H1 (cell line): ENCODE results near the gene CEACAM1. TPM values are rescaled to one million over a fixed set of nuclear protein-coding genes. Genes with fewer than 3 reads are reported as not detected.
A peak's percentile ranks its signal among the peaks of the same experiment; 100 is the strongest.

Experiments used
- CTCF ChIA-PET: fragments of 300-600 bp; sonication (Branson Sonifier 250); formaldehyde crosslinking; loops from one replicate; lab custom pipeline; 2021; ENCODE audit not compliant: partially characterized antibody; lab: Charles Lee
- POLR2A ChIA-PET: fragments of 300-600 bp; sonication (Branson Sonifier 250); formaldehyde crosslinking; loops from one replicate; lab custom pipeline; 2021; ENCODE audit warnings: inconsistent platforms; ENCODE audit not compliant: partially characterized antibody; lab: Charles Lee
- DNase-seq, 2 experiments: peaks; one replicate each; pipeline versions ENCODE4 v3.0.0 to v3.0.0-alpha.2; 2010 to 2022; ENCODE audit warnings: low spot score in 2 of 2, low read depth in 1 of 2, mixed read lengths in 1 of 2
- FAIRE-seq: peaks from 2 replicates; lab custom pipeline; 2011; peaks lifted over from hg19 to GRCh38; lab: Jason Lieb, UNC
- H2AFZ ChIP-seq: 2 replicates; pipeline ENCODE4 v1.8.1; 2012; ENCODE audit warnings: low read length, inconsistent platforms
- H2AK5ac ChIP-seq: 2 replicates; pipeline ENCODE4 v1.6.1; 2013; ENCODE audit warnings: low read depth, low read length
- H2BK120ac ChIP-seq: replicated peaks from 2 replicates; pipeline ENCODE3; 2013; ENCODE audit warnings: low read depth, low read length, inconsistent platforms
- H2BK12ac ChIP-seq: 2 replicates; pipeline ENCODE4 v1.6.1; 2013; ENCODE audit warnings: low read depth, low read length
- H2BK15ac ChIP-seq: 2 replicates; pipeline ENCODE4 v1.6.1; 2013; ENCODE audit warnings: low read length
- H2BK20ac ChIP-seq: 2 replicates; pipeline ENCODE4 v1.6.1; 2013; ENCODE audit warnings: low read length
- H2BK5ac ChIP-seq: 2 replicates; pipeline ENCODE4 v1.6.1; 2013; ENCODE audit warnings: low read depth, low read length
- H3K14ac ChIP-seq: 2 replicates; pipeline ENCODE4 v1.6.1; 2013; ENCODE audit warnings: inconsistent platforms; ENCODE audit not compliant: insufficient read length
- H3K18ac ChIP-seq: 2 replicates; pipeline ENCODE4 v1.6.1; 2013; ENCODE audit warnings: low read length; ENCODE audit errors: extremely low read depth
- H3K23ac ChIP-seq: 2 replicates; pipeline ENCODE4 v1.6.1; 2013; ENCODE audit warnings: inconsistent platforms; ENCODE audit not compliant: insufficient read length
- H3K23me2 ChIP-seq: 2 replicates; pipeline ENCODE4 v1.6.1; 2013; ENCODE audit warnings: low read depth, low read length
- H3K27ac ChIP-seq: 2 replicates; pipeline ENCODE4 v1.6.1; 2011; ENCODE audit warnings: low read depth, low read length, inconsistent platforms
- H3K27me3 ChIP-seq, 4 experiments: replicated peaks in 1 of 4; 1 replicate in 1 of 4; 2 replicates in 3 of 4; pipeline versions ENCODE4 v1.6.1 to v1.8.1; 2011 to 2013; ENCODE audit warnings: low read length in 3 of 4, mild to moderate bottlenecking in 3 of 4, inconsistent platforms in 2 of 4, mixed read lengths in 2 of 4, moderate library complexity in 1 of 4; ENCODE audit not compliant: control insufficient read depth in 3 of 4, insufficient read depth in 3 of 4; ENCODE audit errors: extremely low read depth in 1 of 4
- H3K36me3 ChIP-seq, 4 experiments: 2 replicates each; pipeline versions ENCODE4 v1.6.1 to v1.8.1; 2011 to 2013; ENCODE audit warnings: mild to moderate bottlenecking in 4 of 4, low read length in 3 of 4, moderate library complexity in 2 of 4, control low read depth in 1 of 4, inconsistent platforms in 1 of 4; ENCODE audit not compliant: insufficient read depth in 4 of 4, control insufficient read depth in 2 of 4
- H3K4ac ChIP-seq: replicated peaks from 2 replicates; pipeline ENCODE3; 2013; ENCODE audit warnings: low read length, low read depth, mixed read lengths, inconsistent platforms; ENCODE audit not compliant: insufficient read length
- H3K4me1 ChIP-seq, 4 experiments: replicated peaks in 1 of 4; 1 replicate in 1 of 4; 2 replicates in 3 of 4; pipeline versions ENCODE4 v1.6.1 to v1.8.1; 2011 to 2013; ENCODE audit warnings: low read length in 3 of 4, inconsistent platforms in 2 of 4, mixed read lengths in 1 of 4; ENCODE audit not compliant: insufficient read depth in 4 of 4, control insufficient read depth in 3 of 4
- H3K4me2 ChIP-seq, 2 experiments: 2 replicates each; pipeline versions ENCODE4 v1.6.1 to v1.8.1; 2011 to 2013; ENCODE audit warnings: low read depth in 2 of 2, low read length in 2 of 2, control low read depth in 1 of 2, inconsistent platforms in 1 of 2, mild to moderate bottlenecking in 1 of 2; ENCODE audit not compliant: insufficient read depth in 1 of 2
- H3K4me3 ChIP-seq, 4 experiments: fragments of 200-600, 300-600 bp in 1 of 4; sonication (generic), shearing (Covaris generic), sonication (Bioruptor Twin) in 1 of 4; 2 replicates each; pipeline versions ENCODE4 v1.5.1 to v1.8.1; 2011 to 2016; ENCODE audit warnings: low read length in 4 of 4, low read depth in 3 of 4, control low read depth in 2 of 4, inconsistent platforms in 2 of 4, mild to moderate bottlenecking in 2 of 4, mixed read lengths in 1 of 4, moderate library complexity in 1 of 4; ENCODE audit not compliant: insufficient read depth in 2 of 4; ENCODE audit errors: extremely low read depth in 1 of 4
- H3K56ac ChIP-seq: replicated peaks from 2 replicates; pipeline ENCODE3; 2013; ENCODE audit warnings: low read depth, mild to moderate bottlenecking, mixed read lengths, low read length, inconsistent platforms; ENCODE audit not compliant: insufficient read length
- H3K79me1 ChIP-seq: 2 replicates; pipeline ENCODE4 v1.6.1; 2013; ENCODE audit warnings: low read depth, low read length, control low read depth
- H3K79me2 ChIP-seq, 2 experiments: 2 replicates each; pipeline versions ENCODE4 v1.6.1 to v1.8.1; 2012 to 2013; ENCODE audit warnings: low read length in 2 of 2, mild to moderate bottlenecking in 2 of 2, inconsistent platforms in 1 of 2; ENCODE audit not compliant: insufficient read depth in 2 of 2, control insufficient read depth in 1 of 2
- H3K9ac ChIP-seq, 4 experiments: replicated peaks in 1 of 4; 1 replicate in 1 of 4; 2 replicates in 3 of 4; pipeline versions ENCODE4 v1.6.1 to v1.8.1; 2011 to 2013; ENCODE audit warnings: low read depth in 3 of 4, low read length in 3 of 4, control low read depth in 2 of 4, mild to moderate bottlenecking in 2 of 4, moderate library complexity in 2 of 4, inconsistent platforms in 1 of 4; ENCODE audit errors: extremely low read depth in 1 of 4
- H3K9me3 ChIP-seq, 2 experiments: 2 replicates each; pipeline versions ENCODE4 v1.6.1 to v1.8.1; 2012 to 2013; ENCODE audit warnings: mild to moderate bottlenecking in 2 of 2, moderate library complexity in 2 of 2, control low read depth in 1 of 2, inconsistent platforms in 1 of 2, low read depth in 1 of 2, low read length in 1 of 2, mixed read lengths in 1 of 2; ENCODE audit not compliant: insufficient read depth in 2 of 2
- H4K20me1 ChIP-seq, 2 experiments: replicated peaks in 1 of 2; 2 replicates each; pipeline versions ENCODE3 to v1.8.1; 2011 to 2013; ENCODE audit warnings: inconsistent platforms in 2 of 2, low read length in 2 of 2, mild to moderate bottlenecking in 1 of 2; ENCODE audit not compliant: insufficient read depth in 2 of 2, control insufficient read depth in 1 of 2
- H4K5ac ChIP-seq: 2 replicates; pipeline ENCODE4 v1.6.1; 2013; ENCODE audit warnings: low read length, low read depth, mixed read lengths, inconsistent platforms; ENCODE audit not compliant: insufficient read length
- H4K8ac ChIP-seq: 2 replicates; pipeline ENCODE4 v1.8.0; 2013; ENCODE audit warnings: mild to moderate bottlenecking, moderate library complexity, low read length, inconsistent platforms; ENCODE audit not compliant: insufficient read depth; ENCODE audit errors: extremely low read depth
- H4K91ac ChIP-seq: replicated peaks from 2 replicates; pipeline ENCODE3; 2013; ENCODE audit warnings: low read length, mixed read lengths, inconsistent platforms; ENCODE audit not compliant: insufficient read length
- BCL11A ChIP-seq, 2 experiments: IDR thresholded peaks; one replicate each; pipeline ENCODE4 v1.6.1; 2011; ENCODE audit warnings: low read depth in 2 of 2, low read length in 2 of 2, mild to moderate bottlenecking in 2 of 2
- RXRA ChIP-seq: IDR thresholded peaks from 2 replicates; pipeline ENCODE4 v1.6.1; 2011; ENCODE audit warnings: low read depth, mild to moderate bottlenecking, low read length, moderate library complexity; ENCODE audit not compliant: insufficient read depth
- WGBS, 2 experiments: shearing (Covaris generic) in 1 of 2; methylation state at CpG; one replicate each; pipeline versions ENCODE4 v1.1.6 to v1.1.7; 2013 to 2015; ENCODE audit warnings: low lambda C conversion rate in 2 of 2, mixed read lengths in 2 of 2, inconsistent platforms in 1 of 2, low coverage in 1 of 2, missing lambda C conversion rate in 1 of 2; ENCODE audit not compliant: insufficient replicate concordance in 2 of 2, insufficient coverage in 1 of 2, insufficient read length in 1 of 2; ENCODE audit errors: extremely low coverage in 1 of 2, missing lambda C conversion rate in 1 of 2; 5-methylcytosine and 5-hydroxymethylcytosine counted together
- polyA plus RNA-seq, 7 experiments: library from polyadenylated mRNA; depleted of rRNA in 3 of 7; stranded (reverse) in 5 of 7; unstranded in 2 of 7; fragments of >200 nt in 5 of 7; fragments of 200-250 nt in 2 of 7; gene quantifications; 1 replicate in 5 of 7; 2 replicates in 1 of 7; 4 replicates in 1 of 7; pipeline versions ENCODE4 v1.2.1 to v1.2.3, GENCODE V29; 2011 to 2013; ENCODE audit warnings: missing spikeins in 2 of 7, mixed read lengths in 2 of 7
- total RNA-seq: library from RNA; stranded (reverse); fragmentation: NEBNext Ultra II Directional; extraction: Animal tissue kit (Norgen Biotek cat#: 25700); gene quantifications from 2 replicates; pipeline ENCODE4 v1.2.1, GENCODE V29; 2021

The CEACAM1 gene
- total and polyA plus RNA-seq, 2 of the 8 experiments (the other 6 are each of a cell fraction or from before 2014, with no cell fraction given): 1.8 to 3.6 TPM

DNA sequence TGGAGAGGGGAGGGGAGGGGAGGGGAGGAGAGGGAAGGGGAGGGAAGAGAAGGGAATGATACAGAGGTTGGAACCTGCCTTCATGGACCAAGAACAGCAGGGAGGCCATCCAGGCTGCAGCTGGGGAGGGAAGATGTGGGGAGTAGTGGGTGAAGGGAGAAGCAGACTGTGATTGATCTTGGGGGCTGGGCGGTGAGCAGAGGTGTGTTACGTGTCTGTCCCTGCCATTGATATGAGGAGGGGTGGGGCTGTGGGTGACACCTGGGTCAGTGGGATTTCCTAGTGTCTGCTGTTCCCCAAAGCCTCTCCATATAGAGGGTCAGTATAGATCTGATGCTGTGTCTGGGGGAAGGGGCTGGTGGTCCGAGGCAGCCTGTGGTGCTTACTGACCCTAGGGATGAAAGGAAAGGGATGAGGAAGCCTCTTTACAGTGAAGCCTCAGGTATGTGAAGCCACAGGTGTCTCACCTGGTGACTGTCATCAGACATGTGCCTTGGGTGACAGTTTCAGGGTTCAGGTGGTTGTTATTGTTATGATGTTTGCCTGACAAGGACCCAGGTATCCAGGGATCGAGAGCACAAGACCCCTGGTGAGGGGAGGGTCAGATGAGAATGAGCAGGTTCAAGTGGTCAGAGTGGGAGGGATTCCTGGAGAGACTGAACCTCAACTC is 18.7 kb upstream of the CEACAM1 start:
- H3K23ac ChIP-seq: no peak overlapping the region
- no peak overlapping the region; the same call in 1 of the 2 replicates for H3K27ac ChIP-seq
- H3K9ac ChIP-seq: no peak overlapping the region
- H3K56ac ChIP-seq: no peak overlapping the region
- CTCF ChIA-PET: interaction anchor here (1.7 to 2.1 kb wide), 2 partner anchors 18 to 106 kb away, joined by 3 to 7 read pairs; no protein-coding TSS in a partner anchor
- no peak overlapping the region for H4K91ac ChIP-seq
- FAIRE-seq (no peak), DNase-seq (no peak)
- H2AFZ ChIP-seq: no peak overlapping the region
- H2BK120ac ChIP-seq: no peak overlapping the region
- TF ChIP-seq RXRA (no peak), BCL11A (IDR thresholded peaks at IDR 0.05; ENCODE audit: low read depth in 2 of 2, low read length in 2 of 2) (no peak)
- H3K9me3 ChIP-seq: peaks cover 4 to 11% of the 10 kb centered on the region in 2 experiments; a peak in 1 of 4 replicates
- H3K4me2 ChIP-seq: no peak overlapping the region
- H2BK12ac ChIP-seq: no peak overlapping the region
- H3K79me2 ChIP-seq: no peaks in the 10 kb centered on the region
- 86% methylated on average over 4 of the region's 4 CpGs; no CpG with 5 or more reads in 1 of the 2 experiments for WGBS, 2 experiments
- no peak overlapping the region; the same call in 1 of the 2 replicates for H2BK5ac ChIP-seq
- POLR2A ChIA-PET: no interaction called here
- 0 out of 2 replicates have a peak overlapping the region, but pooled peaks have one; percentile 80 for H2BK20ac ChIP-seq
- no peaks in the 10 kb centered on the region for H3K4me1 ChIP-seq
- no peak overlapping the region for H2BK15ac ChIP-seq
- H3K4me3 ChIP-seq: no peak overlapping the region
- H2AK5ac ChIP-seq: 0 out of 2 replicates have a peak overlapping the region, but pooled peaks have one; percentile 13
- H3K18ac ChIP-seq: no peak overlapping the region
- no peaks in the 10 kb centered on the region for H3K36me3 ChIP-seq
- H3K23me2 ChIP-seq: no peaks in the 10 kb centered on the region
- no peak overlapping the region for H4K8ac ChIP-seq
- H4K20me1 ChIP-seq: no peaks in the 10 kb centered on the region
- H3K4ac ChIP-seq: no peak overlapping the region
- no peak overlapping the region for H3K14ac ChIP-seq
- H3K27me3 ChIP-seq: no peaks in the 10 kb centered on the region; a peak in 2 of 7 replicates
- H3K79me1 ChIP-seq: no peaks in the 10 kb centered on the region
- H4K5ac ChIP-seq: no peak overlapping the region
